GM19468 (cell line): ENCODE measurements around the gene ZFYVE21.

Source experiments
- ATAC-seq: cut with Tn5 transposase; IDR thresholded peaks from one replicate; pipeline ENCODE4 v1.9.1; 2021; ENCODE audit warnings: mild to moderate bottlenecking, moderate library complexity, moderate number of reproducible peaks; ENCODE audit not compliant: unreplicated experiment; ENCODE audit errors: extremely low read depth

The ZFYVE21 gene

DNA sequence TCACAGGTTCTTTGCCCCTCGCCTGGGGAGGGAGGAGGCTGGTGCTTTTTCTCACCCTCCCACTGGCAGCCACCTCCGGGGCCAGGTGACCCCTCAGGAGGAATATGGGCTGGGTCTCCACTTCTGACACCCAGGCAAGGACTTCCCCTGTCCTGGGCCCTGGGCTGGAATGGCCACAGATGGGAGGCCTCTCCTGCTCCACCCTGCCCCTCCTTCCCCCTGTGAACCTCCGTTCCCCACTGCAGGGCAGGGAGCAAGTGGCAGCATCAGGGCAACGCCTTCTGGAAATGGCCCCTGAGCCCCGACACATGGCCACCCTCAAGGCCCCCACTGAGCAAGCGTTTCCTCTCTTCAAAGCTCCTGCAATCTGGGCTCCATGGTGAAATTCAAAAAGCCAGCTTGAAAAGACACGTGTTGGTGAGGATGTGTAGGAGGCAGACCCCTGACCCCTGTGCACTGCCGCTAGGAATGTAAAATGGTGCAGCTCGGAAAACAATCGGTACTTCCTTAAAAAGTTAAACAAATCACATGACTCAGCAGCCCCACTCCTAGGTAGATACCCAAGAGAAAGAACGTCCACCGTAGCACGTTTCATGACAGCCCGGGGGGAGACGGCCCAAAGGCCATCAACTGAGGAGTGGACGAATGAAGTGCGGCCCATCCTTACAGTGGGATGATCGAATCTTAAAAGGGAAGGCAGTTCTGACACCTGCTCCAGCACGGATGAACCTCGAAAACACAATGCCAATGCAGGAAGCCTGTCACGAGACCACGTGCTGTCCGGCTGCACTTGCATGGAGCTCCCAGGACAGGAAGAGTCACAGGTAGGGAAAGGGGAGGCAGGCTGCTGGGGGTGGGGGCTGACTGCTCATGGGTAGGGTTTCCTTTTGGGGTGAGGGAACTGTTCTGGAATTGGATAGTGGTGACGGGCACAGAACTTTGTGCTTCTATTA lies 11.9 kb upstream of the ZFYVE21 start:
- ATAC-seq: no peak

GRCh38 chr14:103704708-103705107 lies 10.9 kb upstream of the ZFYVE21 start:
- ATAC-seq: no peak

- no peak for ATAC-seq
Measured at GRCh38 chr14:103705118-103705503, 10.5 kb upstream of the ZFYVE21 start.

DNA sequence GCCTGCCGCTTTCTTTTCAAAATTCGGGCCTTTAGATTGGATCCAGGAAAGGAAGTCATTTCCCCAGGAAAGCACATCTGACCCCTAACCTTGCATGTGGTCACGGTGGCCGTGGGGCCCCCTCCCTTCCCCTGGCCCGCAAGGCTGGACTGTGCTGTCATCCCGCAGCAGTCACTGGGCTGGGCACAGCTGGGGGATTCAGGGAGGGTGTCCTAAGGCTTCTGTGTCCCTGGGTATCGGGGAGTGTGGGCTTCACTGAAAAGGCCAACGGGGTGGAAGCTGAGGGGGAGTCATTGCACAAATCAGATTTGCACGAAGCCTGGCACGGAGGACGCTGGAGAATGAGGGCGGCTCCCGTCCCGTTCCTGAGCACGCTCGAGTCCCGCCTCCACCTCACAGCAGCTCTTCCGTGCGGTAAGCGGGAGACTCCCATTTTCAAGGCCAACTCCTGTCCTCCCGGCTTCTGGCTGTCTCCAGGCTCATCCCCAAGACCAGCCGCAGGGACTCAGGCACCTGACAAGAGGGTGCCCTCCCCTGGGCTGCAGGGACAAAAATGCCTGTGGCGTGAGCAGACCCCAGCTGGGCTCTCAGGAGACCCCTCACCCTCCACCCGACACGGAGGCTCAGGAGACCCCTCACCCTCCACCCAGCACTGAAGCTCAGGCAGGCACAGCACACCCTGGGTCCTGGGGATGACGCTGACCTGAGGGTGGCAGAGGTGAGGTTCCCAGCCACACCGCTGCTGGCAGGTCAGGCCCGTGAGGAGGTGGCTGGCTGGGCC lies 9.9 kb upstream of the ZFYVE21 start:
- ATAC-seq: no peak

DNA sequence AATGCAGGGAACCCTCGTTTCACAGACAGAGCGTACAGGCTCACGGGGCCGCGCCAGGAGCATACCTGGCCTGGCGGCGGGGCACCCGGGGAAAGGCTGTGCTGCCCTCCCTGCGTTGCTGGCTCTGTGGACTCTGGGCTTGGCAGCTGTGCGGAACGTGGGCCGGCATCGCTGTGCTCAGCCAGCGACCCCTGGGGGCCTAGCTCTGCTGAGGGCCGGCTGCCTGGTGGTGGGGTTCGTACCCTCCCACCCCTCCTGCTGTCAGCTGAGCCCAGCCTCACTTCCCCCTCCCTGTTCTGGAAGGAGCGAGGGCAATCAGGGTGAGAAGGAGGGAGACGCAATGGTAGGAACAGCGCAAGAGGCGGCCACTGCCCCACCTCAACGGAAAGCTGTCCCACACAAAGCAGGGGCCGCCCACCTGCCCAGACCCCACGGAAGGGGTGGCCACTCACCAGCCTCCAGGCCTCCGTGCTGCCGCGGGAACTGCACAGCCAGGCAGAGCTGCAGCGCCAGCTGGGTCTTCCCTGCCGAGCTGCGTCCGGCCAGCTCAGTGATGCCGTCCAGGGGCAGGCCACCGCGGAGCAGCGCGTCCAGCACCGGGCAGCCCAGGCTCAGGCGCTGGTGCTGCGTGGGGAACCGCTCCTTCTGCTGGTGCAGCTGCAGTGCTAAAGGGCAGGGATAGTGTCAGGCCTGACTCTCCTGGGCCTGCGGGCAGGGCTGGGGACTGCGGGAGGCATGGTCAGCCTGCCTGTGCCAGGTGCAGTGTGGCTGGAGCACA lies 8.9 kb upstream of the ZFYVE21 start:
- no peak for ATAC-seq

DNA sequence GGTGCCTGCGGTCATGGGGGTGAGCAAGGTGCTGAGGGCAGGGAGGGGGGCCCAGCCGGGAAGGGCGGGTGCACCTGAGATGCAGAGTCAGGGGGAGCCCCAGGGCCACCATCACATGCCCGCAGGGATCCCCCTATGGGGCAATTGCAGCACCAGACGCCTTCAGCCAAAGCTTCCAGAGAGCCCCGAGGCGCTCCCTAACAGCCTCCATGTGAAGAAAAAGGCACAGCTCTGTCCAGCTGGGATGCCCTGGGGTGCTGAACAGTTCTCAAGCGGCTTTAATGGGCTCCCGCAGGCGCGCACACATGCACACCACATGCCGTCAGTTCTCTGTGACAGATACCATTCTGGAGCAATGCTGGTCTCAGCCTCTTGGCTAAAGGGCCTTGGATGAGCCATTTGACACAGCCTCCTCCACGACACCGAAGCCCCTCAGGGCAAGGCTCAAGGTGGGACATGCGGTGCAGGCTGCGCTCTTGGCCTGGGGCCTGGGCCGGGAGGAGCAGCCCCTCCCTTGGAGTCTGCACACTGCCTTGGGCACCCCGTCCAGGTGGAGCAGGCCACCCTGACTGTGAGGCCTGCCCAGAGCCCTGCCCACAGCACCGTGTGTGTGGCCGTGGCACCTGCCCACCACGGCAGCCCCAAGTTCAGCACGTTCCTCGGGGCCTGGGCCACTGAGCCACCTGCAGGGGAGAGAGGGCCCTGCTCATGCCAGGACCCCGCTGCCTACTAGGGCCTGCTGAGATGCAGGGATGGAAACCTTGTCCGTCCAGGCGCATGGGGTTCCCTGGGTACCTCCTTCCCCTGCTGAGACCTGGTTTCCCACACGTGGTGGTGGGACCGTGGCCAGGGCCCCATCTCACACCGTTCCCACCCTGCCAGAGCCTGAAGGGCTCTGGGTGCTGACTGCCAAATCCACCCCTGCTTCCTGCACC lies 8.0 kb upstream of the ZFYVE21 start:
- no peak for ATAC-seq

DNA sequence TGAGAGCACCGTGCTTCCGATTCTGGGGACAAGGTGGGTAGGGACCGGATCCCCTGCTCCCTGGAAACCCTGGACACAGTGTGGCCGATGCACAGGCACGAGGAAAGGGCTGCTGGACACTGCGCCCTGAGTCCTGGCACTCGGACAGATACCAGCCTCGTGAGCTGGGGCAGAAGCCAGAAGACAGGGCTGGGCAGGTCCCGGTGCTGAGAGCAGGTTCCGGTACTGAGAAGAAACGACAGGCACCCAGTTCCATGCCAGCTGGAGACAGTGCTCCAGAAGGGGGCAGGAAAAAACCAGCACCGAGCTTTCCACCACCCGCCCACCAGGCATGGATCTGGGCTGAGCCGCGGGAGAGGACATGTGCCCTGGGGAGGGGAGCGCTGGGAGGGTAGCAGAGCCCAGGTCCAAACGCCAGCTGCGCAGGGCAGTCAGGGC lies 6.8 kb upstream of the ZFYVE21 start:
- ATAC-seq: no peak

DNA sequence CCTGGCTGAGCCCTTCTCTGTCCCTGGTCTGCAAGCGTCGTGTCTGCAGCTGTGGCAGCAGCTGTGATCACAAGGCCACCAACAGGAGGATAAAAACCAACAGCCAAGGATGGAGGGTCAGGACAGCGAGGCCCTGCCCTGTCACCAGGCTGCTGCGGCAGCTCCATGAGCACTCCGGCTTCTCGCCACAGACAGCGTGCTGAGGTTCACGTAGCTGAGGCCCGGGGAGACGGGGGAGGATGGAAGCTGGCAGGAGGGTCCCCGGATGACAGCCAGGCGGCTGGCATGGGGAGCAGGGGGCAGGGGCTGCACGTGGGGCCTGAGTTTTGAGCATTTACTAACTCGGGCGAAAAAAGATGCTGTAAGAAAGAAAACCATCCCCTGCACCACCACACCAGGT lies 5.8 kb upstream of the ZFYVE21 start:
- no peak for ATAC-seq

DNA sequence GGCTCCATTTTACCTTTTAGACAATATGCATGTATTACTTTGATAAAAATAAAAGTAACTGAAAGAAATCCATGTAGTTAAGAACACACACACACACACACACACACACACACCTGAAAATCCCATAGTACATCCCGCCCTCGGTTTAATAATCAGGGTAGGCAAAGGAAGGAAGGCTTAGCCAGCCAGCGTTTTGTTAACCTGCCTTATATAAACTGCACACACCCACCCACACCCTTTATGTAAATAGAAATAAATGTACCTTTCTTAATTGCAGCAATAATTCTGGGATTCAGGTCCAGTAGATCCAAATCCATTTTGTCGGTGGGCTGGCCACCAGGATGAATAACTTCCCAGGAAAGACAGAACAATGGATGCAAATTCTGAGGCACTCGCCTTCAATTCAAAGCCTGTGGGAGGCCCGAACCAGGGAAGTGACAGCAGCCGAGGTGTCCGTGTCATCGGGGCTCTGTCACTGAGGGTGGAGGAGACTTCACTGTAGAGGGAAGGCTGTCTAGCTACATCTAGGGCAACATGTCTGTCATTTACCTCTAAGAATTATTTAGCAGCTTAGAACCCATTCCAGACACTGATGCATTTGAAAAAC lies 4.7 kb upstream of the ZFYVE21 start:
- no peak for ATAC-seq

- ATAC-seq: no peak
Measured at GRCh38 chr14:103711516-103712431, 3.8 kb upstream of the ZFYVE21 start.

- no peak for ATAC-seq
Measured at GRCh38 chr14:103712633-103713247, 2.9 kb upstream of the ZFYVE21 start.

DNA sequence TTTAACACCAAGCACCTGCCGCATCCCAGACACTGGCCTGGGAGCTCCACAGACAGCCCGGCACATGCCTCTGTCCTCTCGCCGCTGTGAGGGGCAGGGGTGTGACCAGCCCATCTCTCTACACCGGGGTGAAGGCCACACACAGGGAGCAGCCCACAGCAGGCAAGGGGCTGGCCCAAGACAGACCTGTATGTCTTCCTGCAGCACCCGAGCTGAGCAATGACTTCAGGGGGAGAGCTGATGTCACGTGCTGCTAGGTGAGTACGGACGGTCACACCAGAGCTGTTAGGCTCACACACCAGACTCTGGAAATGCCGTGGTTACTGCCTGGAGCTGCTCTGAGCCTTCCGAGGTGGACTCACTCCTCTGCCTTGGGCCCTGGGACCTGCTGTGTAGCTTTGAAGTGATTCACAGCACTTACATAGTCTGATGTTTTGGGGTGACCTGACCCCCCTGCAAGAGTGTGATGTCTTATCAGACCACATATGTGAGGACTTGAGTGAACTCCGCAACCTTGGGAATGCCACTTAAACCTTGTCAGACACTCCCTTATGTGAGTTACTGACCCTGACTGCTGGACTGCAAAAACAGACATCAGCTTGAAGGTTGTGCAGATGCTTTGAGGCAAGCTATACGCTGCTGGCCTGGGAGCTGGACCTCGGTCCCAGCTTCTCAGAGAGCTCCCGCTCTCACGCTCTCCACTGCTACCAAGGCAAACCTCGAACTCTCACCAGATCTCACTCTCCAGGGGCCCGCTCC lies 2.1 kb upstream of the ZFYVE21 start:
- ATAC-seq: no peak

DNA sequence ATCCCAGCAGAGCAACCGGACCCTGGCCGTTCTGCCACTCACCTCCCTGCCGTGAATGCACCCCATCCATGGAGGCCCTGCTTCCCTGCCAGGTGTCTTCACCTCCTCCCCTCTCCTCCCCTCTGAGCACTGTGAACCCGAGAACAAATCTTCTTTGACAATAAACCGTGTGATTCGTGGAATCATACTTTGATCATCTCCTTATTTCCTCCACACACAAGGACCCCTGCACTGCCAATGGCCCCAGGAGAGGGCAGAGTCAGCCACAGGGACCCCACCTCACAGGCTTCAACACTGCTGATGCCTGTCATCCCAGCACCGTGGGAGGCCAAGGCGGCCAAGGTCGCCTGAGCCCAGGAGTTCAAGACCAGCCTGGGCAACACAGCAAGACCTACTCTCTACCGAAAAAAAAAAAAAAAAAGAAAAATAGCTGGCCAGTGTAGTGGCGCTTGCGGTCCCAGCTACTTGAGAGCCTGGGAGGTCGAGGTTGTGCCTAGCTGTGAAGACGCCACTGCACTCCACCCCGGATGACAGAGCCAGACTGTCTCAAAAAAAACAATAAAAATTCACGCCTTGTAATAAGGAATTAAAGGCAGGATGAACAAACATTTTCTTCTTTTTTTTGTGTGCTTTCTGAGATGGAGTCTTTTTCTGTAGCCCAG lies 1.4 kb upstream of the ZFYVE21 start:
- ATAC-seq: no peak

- ATAC-seq: no peak
Measured at GRCh38 chr14:103716091-103716801, 636 bp downstream of the ZFYVE21 start.

- no peak for ATAC-seq
Measured at GRCh38 chr14:103716899-103717411, 1.3 kb downstream of the ZFYVE21 start.

- no peak for ATAC-seq
Measured at GRCh38 chr14:103718572-103718971, 3.0 kb downstream of the ZFYVE21 start.
